ENCODE data around the gene SETD7.

DNA sequence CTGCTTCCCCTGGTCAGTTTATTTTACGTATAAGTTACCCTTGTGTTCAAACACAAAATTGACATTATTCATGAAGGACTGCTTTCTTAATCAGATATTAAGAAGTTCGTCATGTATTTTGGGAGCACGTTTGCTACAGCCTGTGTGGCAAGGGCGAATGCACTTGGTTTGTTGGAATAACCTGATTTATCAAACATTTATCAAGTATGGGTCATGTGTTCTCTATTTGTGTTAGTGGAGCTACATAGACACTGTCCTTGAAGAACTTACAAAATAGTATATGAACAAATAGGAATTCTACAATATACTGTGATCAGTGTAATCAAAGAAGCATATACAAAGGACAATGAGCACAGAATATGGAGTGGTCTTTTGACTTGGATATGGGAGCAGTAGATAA lies 79.7 kb downstream of the SETD7 start:
- TF ChIP-seq, protein P1, sequence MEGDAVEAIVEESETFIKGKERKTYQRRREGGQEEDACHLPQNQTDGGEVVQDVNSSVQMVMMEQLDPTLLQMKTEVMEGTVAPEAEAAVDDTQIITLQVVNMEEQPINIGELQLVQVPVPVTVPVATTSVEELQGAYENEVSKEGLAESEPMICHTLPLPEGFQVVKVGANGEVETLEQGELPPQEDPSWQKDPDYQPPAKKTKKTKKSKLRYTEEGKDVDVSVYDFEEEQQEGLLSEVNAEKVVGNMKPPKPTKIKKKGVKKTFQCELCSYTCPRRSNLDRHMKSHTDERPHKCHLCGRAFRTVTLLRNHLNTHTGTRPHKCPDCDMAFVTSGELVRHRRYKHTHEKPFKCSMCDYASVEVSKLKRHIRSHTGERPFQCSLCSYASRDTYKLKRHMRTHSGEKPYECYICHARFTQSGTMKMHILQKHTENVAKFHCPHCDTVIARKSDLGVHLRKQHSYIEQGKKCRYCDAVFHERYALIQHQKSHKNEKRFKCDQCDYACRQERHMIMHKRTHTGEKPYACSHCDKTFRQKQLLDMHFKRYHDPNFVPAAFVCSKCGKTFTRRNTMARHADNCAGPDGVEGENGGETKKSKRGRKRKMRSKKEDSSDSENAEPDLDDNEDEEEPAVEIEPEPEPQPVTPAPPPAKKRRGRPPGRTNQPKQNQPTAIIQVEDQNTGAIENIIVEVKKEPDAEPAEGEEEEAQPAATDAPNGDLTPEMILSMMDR (IDR thresholded peaks at IDR 0.05; ENCODE audit: poor library complexity, severe bottlenecking): no peak
- TF ChIP-seq POLR2AphosphoS5 (IDR thresholded peaks at IDR 0.05) (no peak), EZH2 (IDR thresholded peaks at IDR 0.05; ENCODE audit: borderline replicate concordance, insufficient read depth, low read length, poor library complexity, severe bottlenecking) (no peak), TAF1 (IDR thresholded peaks at IDR 0.05; ENCODE audit: low read depth) (no peak), SMC3 (conservative IDR thresholded peaks at IDR 0.05; ENCODE audit: poor library complexity) (no peak)
